Stimulated activated naive CD4-positive, alpha-beta T cell treated with Interleukin-2 at 50 U/mL for 16 hours (primary cell): Measurements from ENCODE around the gene MYO15B.

ENCODE experiments used
- DNase-seq: peaks from one replicate; lab custom pipeline; 2025; lab: John Stamatoyannopoulos, UW

Gene MYO15B

DNA sequence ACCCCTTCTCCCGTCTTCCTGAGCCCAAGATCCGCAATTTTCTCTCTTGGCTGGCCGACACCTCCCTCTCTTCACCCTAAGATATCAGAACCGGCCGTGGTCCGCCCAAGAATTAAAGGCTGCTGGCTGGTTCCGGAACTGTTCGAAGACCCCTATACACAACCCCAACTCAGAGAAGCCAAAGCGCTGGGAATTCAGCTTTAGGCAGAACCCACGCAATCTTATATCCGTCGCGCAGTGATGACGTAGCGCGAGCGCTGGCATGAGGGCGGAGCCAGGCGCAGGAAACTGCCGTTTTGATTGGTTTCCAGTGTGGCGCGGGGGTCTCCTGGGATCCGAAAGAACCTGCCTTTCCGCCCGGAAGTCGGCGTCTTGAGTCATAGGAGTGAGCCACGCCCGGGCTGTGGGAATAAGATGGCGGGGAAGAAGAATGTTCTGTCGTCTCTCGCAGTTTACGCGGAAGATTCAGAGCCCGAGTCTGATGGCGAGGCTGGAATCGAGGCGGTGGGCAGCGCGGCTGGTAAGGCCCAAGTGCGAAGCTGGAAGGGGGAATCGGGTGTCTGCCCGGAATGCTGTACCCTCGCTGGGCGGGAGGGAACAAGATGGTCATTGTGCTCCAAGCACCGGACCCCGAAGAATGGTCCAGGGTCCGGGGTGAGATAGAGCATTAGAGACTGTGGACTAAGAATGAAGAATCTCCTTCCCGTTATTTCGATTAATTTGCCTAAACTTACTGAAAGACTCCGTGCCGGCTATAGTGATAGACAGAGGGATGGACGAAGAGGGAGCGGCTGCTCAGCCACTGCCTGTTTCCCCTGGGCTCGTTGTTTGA is 79.6 kb downstream of the MYO15B start, which contains the start of the genes RECQL5 and SAP30BP:
Gene RECQL5, minus strand, starts transcription at position 196 of the 832 bp plus-strand sequence. CDS start 597 bp downstream, outside the sequence.
Gene SAP30BP, plus strand, starts transcription at position 380 of the 832 bp plus-strand sequence. Its CDS starts 35 bp downstream, at position 415.
- DNase-seq = peak; percentile 98

GRCh38 chr17:75667825-75668224 is 80.2 kb downstream of the MYO15B start:
- DNase-seq = no peak

DNA sequence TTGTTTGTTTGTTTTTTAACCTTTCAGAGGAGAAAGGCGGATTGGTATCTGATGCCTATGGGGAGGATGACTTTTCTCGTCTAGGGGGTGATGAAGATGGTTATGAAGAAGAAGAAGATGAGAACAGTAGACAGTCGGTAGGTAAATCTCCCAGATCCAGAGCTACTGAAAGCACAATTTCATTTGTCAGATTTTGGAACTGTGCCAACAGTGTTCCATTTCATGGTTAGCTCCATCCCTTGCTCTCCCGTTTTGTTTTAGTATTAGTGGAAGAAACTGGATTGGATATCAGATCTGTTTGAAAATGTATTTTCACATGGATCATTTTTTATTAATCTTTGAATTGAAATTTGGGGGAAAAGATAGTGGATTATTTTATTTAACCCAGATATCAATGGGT is 80.9 kb downstream of the MYO15B start:
- DNase-seq = no peak

GRCh38 chr17:75670868-75671267 is 83.3 kb downstream of the MYO15B start:
- DNase-seq = no peak

DNA sequence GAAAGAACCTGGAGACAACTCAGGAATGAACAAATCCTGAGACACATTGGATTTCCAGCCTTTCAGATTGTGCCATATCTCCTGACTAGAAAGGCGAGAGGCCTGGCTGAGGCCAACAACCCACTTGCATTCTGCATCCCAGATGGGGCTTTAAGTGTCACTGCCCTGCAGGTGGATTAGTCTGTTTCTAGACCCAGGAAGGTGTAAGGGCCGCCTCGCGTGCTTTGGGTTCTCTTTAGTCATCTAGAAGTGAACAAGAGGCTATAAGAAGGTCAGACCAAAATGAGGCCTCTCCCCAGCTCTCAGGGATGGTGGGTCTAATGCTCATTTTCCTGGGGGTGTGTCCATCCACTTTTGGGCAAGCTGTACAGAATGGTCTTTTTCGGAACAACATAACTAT is 84.4 kb downstream of the MYO15B start:
- DNase-seq = no peak

DNA sequence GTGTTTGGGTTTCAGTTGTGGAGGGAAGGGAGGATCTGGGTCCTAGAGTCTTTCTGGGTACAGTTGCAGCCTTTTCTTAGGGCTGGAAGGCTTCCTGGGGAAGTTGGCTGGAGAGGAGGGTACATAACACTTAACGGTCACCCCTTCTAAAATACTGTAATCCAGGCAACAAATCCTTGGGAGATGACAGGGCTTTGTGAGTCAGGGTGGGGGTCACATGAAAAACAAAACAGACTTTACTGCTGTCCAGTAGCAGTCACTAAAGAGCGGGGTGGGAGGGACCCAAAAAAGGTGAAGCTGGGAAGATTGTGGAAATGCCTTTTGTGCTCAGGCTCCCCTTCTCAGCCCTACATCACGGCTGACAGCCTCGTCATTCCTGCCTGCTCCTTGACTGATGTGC is 85.9 kb downstream of the MYO15B start:
- DNase-seq = no peak
